CD4-positive, CD25-positive, alpha-beta regulatory T cell (primary cell): Measurements from ENCODE around the gene EPB41. TPM values are rescaled to one million over a fixed set of nuclear protein-coding genes. Genes with fewer than 3 reads are reported as not detected.

ENCODE experiments used
- ATAC-seq, 2 donors: fragments of 150-1000 bp; cut with Tn5 transposase; one replicate each; pipeline ENCODE4 v1.10.0; 2021; ENCODE audit warnings: low read depth in 2 of 2, moderate number of reproducible peaks in 2 of 2, moderate library complexity in 1 of 2
- DNase-seq, 3 donors: peaks; one replicate each; pipeline versions ENCODE4 v3.0.0 to v3.0.0-alpha.2; 2012 to 2022; ENCODE audit warnings: mixed read lengths in 1 of 3
- H3K27ac ChIP-seq: one replicate; pipeline ENCODE4 v1.7.0; 2013; ENCODE audit warnings: mild to moderate bottlenecking, low read length; ENCODE audit not compliant: insufficient read depth, poor library complexity, severe bottlenecking
- H3K27me3 ChIP-seq: one replicate; pipeline ENCODE4 v1.7.0; 2013; ENCODE audit warnings: low read length; ENCODE audit not compliant: control insufficient read depth, insufficient read depth
- H3K36me3 ChIP-seq: one replicate; pipeline ENCODE4 v1.7.0; 2013; ENCODE audit warnings: mild to moderate bottlenecking, low read length, moderate library complexity; ENCODE audit not compliant: control insufficient read depth, insufficient read depth
- H3K4me1 ChIP-seq: 2 replicates; pipeline ENCODE4 v1.7.0; 2013; ENCODE audit warnings: mild to moderate bottlenecking, low read length; ENCODE audit not compliant: insufficient read depth, control insufficient read depth, poor library complexity, severe bottlenecking
- H3K4me3 ChIP-seq: one replicate; pipeline ENCODE4 v1.7.0; 2013; ENCODE audit warnings: low read depth, mild to moderate bottlenecking, low read length, moderate library complexity
- H3K9me3 ChIP-seq, 2 experiments: 1 replicate in 1 of 2; 2 replicates in 1 of 2; pipeline ENCODE4 v1.7.0; 2013; ENCODE audit warnings: low read length in 2 of 2, mild to moderate bottlenecking in 1 of 2, moderate library complexity in 1 of 2; ENCODE audit not compliant: control insufficient read depth in 2 of 2
- H3K27ac Mint-ChIP-seq, 3 donors: one replicate each; pipeline ENCODE4 v1.8.0; 2020 to 2022; ENCODE audit warnings: mild to moderate bottlenecking in 3 of 3, mixed read lengths in 3 of 3, moderate library complexity in 2 of 3
- H3K27me3 Mint-ChIP-seq: one replicate; pipeline ENCODE4 v1.8.0; 2022; ENCODE audit warnings: mild to moderate bottlenecking, mixed read lengths
- H3K36me3 Mint-ChIP-seq: one replicate; pipeline ENCODE4 v1.8.0; 2020; ENCODE audit warnings: mixed read lengths
- H3K4me1 Mint-ChIP-seq, 4 donors: one replicate each; pipeline ENCODE4 v1.8.0; 2020 to 2022; ENCODE audit warnings: mixed read lengths in 4 of 4, mild to moderate bottlenecking in 1 of 4
- H3K4me3 Mint-ChIP-seq, 4 donors: one replicate each; pipeline ENCODE4 v1.8.0; 2020 to 2022; ENCODE audit warnings: mild to moderate bottlenecking in 4 of 4, mixed read lengths in 4 of 4, moderate library complexity in 3 of 4
- H3K9me3 Mint-ChIP-seq, 7 donors: one replicate each; pipeline ENCODE4 v1.8.0; 2020 to 2022; ENCODE audit warnings: mixed read lengths in 7 of 7, mild to moderate bottlenecking in 3 of 7, moderate library complexity in 2 of 7
- polyA plus RNA-seq, 4 donors: library from polyadenylated mRNA; unstranded; fragments of 300-500 nt; fragmentation: Illumina TruSeq; gene quantifications; one replicate each; pipeline ENCODE4 v1.2.3, GENCODE V29; 2021
- total RNA-seq: library from RNA; stranded (reverse); gene quantifications from one replicate; pipeline ENCODE4 v1.2.3, GENCODE V29; 2022

EPB41 gene
- total and polyA plus RNA-seq, 5 donors from 2014 or later, result 118 to 309 (median 161) TPM

DNA sequence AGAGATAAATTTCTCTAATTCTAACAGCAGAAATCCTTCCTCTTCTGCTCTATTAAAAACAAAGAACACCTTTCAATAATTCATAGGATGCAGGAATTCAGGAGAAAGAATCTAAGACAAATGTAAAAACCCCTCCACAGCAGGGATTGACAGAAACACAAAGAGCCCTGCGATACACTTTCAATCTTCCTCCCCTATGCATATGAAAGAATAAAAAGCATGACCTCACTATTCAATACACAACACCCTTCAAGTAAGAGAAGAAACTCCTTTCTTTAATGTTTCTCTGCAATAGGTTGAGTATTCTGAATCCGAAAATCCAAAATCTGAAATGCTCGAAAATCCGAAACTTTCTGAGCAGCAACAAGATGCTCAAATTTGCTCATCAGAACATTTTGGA lies 250.2 kb downstream of the EPB41 start:
- ATAC-seq (no peak), DNase-seq (no peak)
- peak overlapping the region in 1 of 3 donors; percentile 66 for H3K27ac Mint-ChIP-seq
- Histone ChIP-seq H3K36me3 (peaks cover 67% of the 10 kb centered on the region), H3K4me1 (peaks cover 29% of the 10 kb centered on the region), H3K9me3 (no peaks in the 10 kb centered on the region), H3K4me3 (no peak overlapping the region), H3K27ac (no peak overlapping the region), H3K27me3 (no peaks in the 10 kb centered on the region)
- H3K27me3 Mint-ChIP-seq, result no peaks in the 10 kb centered on the region
- H3K4me1 Mint-ChIP-seq, result peaks cover 38 to 74% (median 48%) of the 10 kb centered on the region in 4 donors
- H3K36me3 Mint-ChIP-seq, result peaks cover 17% of the 10 kb centered on the region
- H3K9me3 Mint-ChIP-seq, result no peaks in the 10 kb centered on the region
- H3K4me3 Mint-ChIP-seq, result no peak overlapping the region

GRCh38 chr1:29166291-29166878 lies 252.0 kb downstream of the EPB41 start:
- Mint-ChIP-seq H3K36me3 (peaks cover 17% of the 10 kb centered on the region), H3K9me3 (no peaks in the 10 kb centered on the region), H3K4me1 (peaks cover 48 to 81% (median 59%) of the 10 kb centered on the region in 4 donors), H3K4me3 (no peak overlapping the region), H3K27ac (peak overlapping the region in 2 of 3 donors; percentile 79 to 84), H3K27me3 (no peaks in the 10 kb centered on the region)
- Histone ChIP-seq H3K27ac (no peak overlapping the region), H3K9me3 (no peaks in the 10 kb centered on the region), H3K36me3 (peaks cover 66% of the 10 kb centered on the region), H3K4me1 (peaks cover 43% of the 10 kb centered on the region), H3K4me3 (no peak overlapping the region), H3K27me3 (no peaks in the 10 kb centered on the region)
- DNase-seq (no peak), ATAC-seq (no peak)

DNA sequence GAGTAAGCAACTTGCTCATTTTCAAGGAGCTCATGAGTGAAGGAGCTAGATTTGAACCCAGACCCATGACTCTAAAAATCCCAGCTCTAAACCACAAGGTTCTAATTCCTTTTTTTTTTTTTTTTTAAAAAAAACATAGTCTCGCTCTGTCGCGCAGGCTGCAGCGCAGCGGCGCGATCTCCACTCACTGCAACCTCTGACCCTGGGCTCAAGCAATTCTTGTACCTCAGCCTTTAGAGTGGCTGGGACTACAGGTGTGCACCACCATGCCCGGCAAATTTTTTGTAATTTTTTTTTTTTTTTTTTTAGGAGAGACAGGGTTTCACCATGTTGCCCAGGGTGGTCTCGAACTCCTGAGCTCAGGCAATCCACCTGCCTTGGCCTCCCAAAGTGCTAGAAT lies 253.5 kb downstream of the EPB41 start:
- Histone ChIP-seq H3K9me3 (no peaks in the 10 kb centered on the region), H3K36me3 (peaks cover 61% of the 10 kb centered on the region), H3K27me3 (no peaks in the 10 kb centered on the region), H3K4me1 (peaks cover 35% of the 10 kb centered on the region), H3K4me3 (no peak overlapping the region), H3K27ac (no peak overlapping the region)
- Mint-ChIP-seq H3K36me3 (peaks cover 21% of the 10 kb centered on the region), H3K27me3 (no peaks in the 10 kb centered on the region), H3K9me3 (no peaks in the 10 kb centered on the region), H3K4me3 (no peak overlapping the region), H3K27ac (no peak overlapping the region), H3K4me1 (peaks cover 54 to 82% (median 63%) of the 10 kb centered on the region in 4 donors)
- ATAC-seq, result no peak
- no peak for DNase-seq

Other genes with a start within 250 kb of the EPB41 start
- 14.7 TPM for gene GMEB1, start 245.8 kb upstream of the EPB41 start, total RNA-seq
- gene GMEB1, start 245.8 kb upstream of the EPB41 start, polyA plus RNA-seq, result 10 to 100 TPM; 14.8 to 18.1 (median 16.9) TPM
- gene YTHDF2, start 177.6 kb upstream of the EPB41 start, total RNA-seq, result 81.9 TPM
- 100 to 1,000 TPM; 107 to 145 (median 132) TPM for gene YTHDF2, start 177.6 kb upstream of the EPB41 start, polyA plus RNA-seq
- not detected for gene OPRD1, start 102.4 kb upstream of the EPB41 start, total RNA-seq
- gene OPRD1, start 102.4 kb upstream of the EPB41 start, polyA plus RNA-seq, result under 1 TPM in 1 of 4 donors, not detected in 3; 0.02 TPM
- gene TMEM200B, start 209.3 kb downstream of the EPB41 start, total RNA-seq, result not detected
- gene TMEM200B, start 209.3 kb downstream of the EPB41 start, polyA plus RNA-seq, result under 1 TPM in 1 of 4 donors, not detected in 3; 0.27 TPM